H9 (cell line): ENCODE data around the gene NARF. TPM values are rescaled to one million over a fixed set of nuclear protein-coding genes. Genes with fewer than 3 reads are reported as not detected.
A peak's percentile ranks its signal among the peaks of the same experiment; 100 is the strongest.
"Not testable (repeated sequence)": the region's sequence is repeated elsewhere in the genome, so short reads cannot be mapped to it uniquely, and the experiment has no call there.

ENCODE experiments used
- DNase-seq: peaks from one replicate; pipeline ENCODE4 v3.0.0-alpha.2; 2017
- H2AFZ ChIP-seq: one replicate; pipeline ENCODE4 v1.6.1; 2013; ENCODE audit warnings: mild to moderate bottlenecking, low read length, control low read depth, moderate library complexity
- H2AK5ac ChIP-seq: 2 replicates; pipeline ENCODE4 v1.6.1; 2013; ENCODE audit warnings: low read length, control low read depth, mixed read lengths; ENCODE audit not compliant: insufficient read length
- H2BK120ac ChIP-seq: one replicate; pipeline ENCODE4 v1.6.1; 2013; ENCODE audit warnings: low read depth, mild to moderate bottlenecking, low read length, control low read depth, inconsistent platforms; ENCODE audit not compliant: poor library complexity, severe bottlenecking
- H2BK12ac ChIP-seq: 2 replicates; pipeline ENCODE4 v1.6.1; 2013; ENCODE audit warnings: low read length, control low read depth, mixed read lengths, low read depth; ENCODE audit not compliant: insufficient read length
- H2BK15ac ChIP-seq: 2 replicates; pipeline ENCODE4 v1.6.1; 2013; ENCODE audit warnings: low read depth, low read length, control low read depth
- H2BK20ac ChIP-seq: one replicate; pipeline ENCODE4 v1.6.1; 2013; ENCODE audit warnings: low read depth, mild to moderate bottlenecking, low read length, control low read depth, inconsistent platforms; ENCODE audit not compliant: poor library complexity, severe bottlenecking
- H2BK5ac ChIP-seq: 2 replicates; pipeline ENCODE4 v1.6.1; 2013; ENCODE audit warnings: low read length, control low read depth, mixed read lengths; ENCODE audit not compliant: insufficient read length
- H3K14ac ChIP-seq: 2 replicates; pipeline ENCODE4 v1.6.1; 2013; ENCODE audit warnings: low read length, control low read depth; ENCODE audit not compliant: insufficient read depth
- H3K18ac ChIP-seq: 2 replicates; pipeline ENCODE4 v1.6.1; 2013; ENCODE audit warnings: low read depth, mild to moderate bottlenecking, mixed read lengths, low read length, control low read depth; ENCODE audit not compliant: insufficient read length
- H3K23ac ChIP-seq: 2 replicates; pipeline ENCODE4 v1.6.1; 2013; ENCODE audit warnings: low read length, control low read depth, mixed read lengths, low read depth; ENCODE audit not compliant: insufficient read length
- H3K23me2 ChIP-seq: 2 replicates; pipeline ENCODE4 v1.6.1; 2013; ENCODE audit warnings: low read depth, mild to moderate bottlenecking, mixed read lengths, low read length, control low read depth; ENCODE audit not compliant: insufficient read length, poor library complexity, severe bottlenecking
- H3K27ac ChIP-seq: 2 replicates; pipeline ENCODE4 v1.5.1; 2013; ENCODE audit warnings: low read length, control low read depth, mixed read lengths, low read depth; ENCODE audit not compliant: insufficient read length
- H3K27me3 ChIP-seq: 2 replicates; pipeline ENCODE4 v1.6.1; 2013; ENCODE audit warnings: low read length, control low read depth, inconsistent platforms; ENCODE audit not compliant: insufficient read depth
- H3K4ac ChIP-seq: 2 replicates; pipeline ENCODE4 v1.6.1; 2013; ENCODE audit warnings: low read depth, mild to moderate bottlenecking, control low read depth, inconsistent platforms, low read length, moderate library complexity
- H3K4me1 ChIP-seq: 2 replicates; pipeline ENCODE4 v1.6.1; 2013; ENCODE audit warnings: low read length, control low read depth, inconsistent platforms; ENCODE audit not compliant: insufficient read depth
- H3K4me2 ChIP-seq: 2 replicates; pipeline ENCODE4 v1.6.1; 2013; ENCODE audit warnings: low read length, control low read depth, mixed read lengths; ENCODE audit not compliant: insufficient read length, insufficient read depth
- H3K56ac ChIP-seq: 2 replicates; pipeline ENCODE4 v1.6.1; 2013; ENCODE audit warnings: low read depth, mild to moderate bottlenecking, mixed read lengths, low read length, control low read depth; ENCODE audit not compliant: insufficient read length
- H3K79me1 ChIP-seq: 2 replicates; pipeline ENCODE4 v1.6.1; 2013; ENCODE audit warnings: low read depth, mild to moderate bottlenecking, moderate library complexity, low read length, control low read depth, inconsistent platforms; ENCODE audit not compliant: insufficient read depth, poor library complexity, severe bottlenecking
- H3K79me2 ChIP-seq: 2 replicates; pipeline ENCODE4 v1.6.1; 2013; ENCODE audit warnings: low read length, control low read depth, inconsistent platforms; ENCODE audit not compliant: insufficient read depth
- H3K9ac ChIP-seq: 2 replicates; pipeline ENCODE4 v1.6.1; 2013; ENCODE audit warnings: low read length, control low read depth, mixed read lengths; ENCODE audit not compliant: insufficient read length; ENCODE audit errors: extremely low read depth
- H3K9me3 ChIP-seq: one replicate; pipeline ENCODE4 v1.6.1; 2013; ENCODE audit warnings: low read depth, low read length, inconsistent platforms; ENCODE audit not compliant: control insufficient read depth
- H3T11ph ChIP-seq: one replicate; pipeline ENCODE4 v1.6.1; 2013; ENCODE audit warnings: mild to moderate bottlenecking, low read length, control low read depth, inconsistent platforms
- H4K20me1 ChIP-seq: one replicate; pipeline ENCODE4 v1.6.1; 2013; ENCODE audit not compliant: control insufficient read depth, insufficient read length, insufficient read depth
- H4K5ac ChIP-seq: 2 replicates; pipeline ENCODE4 v1.6.1; 2013; ENCODE audit warnings: low read depth, mild to moderate bottlenecking, mixed read lengths, low read length, control low read depth; ENCODE audit not compliant: insufficient read length
- H4K8ac ChIP-seq: replicated peaks from 2 replicates; pipeline ENCODE4 v1.6.1; 2013; ENCODE audit warnings: low read length, control low read depth, mixed read lengths, low read depth; ENCODE audit not compliant: insufficient read length
- H4K91ac ChIP-seq: 2 replicates; pipeline ENCODE4 v1.6.1; 2013; ENCODE audit warnings: low read depth, mild to moderate bottlenecking, moderate library complexity, mixed read lengths, low read length, control low read depth; ENCODE audit not compliant: insufficient read length
- H3K27ac Mint-ChIP-seq, 3 experiments: 2 replicates in 2 of 3; 3 replicates in 1 of 3; pipeline ENCODE4 v1.8.0; 2020 to 2021; ENCODE audit warnings: mixed read lengths in 3 of 3, mild to moderate bottlenecking in 1 of 3, moderate library complexity in 1 of 3
- H3K27me3 Mint-ChIP-seq: 2 replicates; pipeline ENCODE4 v1.8.0; 2021; ENCODE audit warnings: low read depth, mild to moderate bottlenecking, moderate library complexity, mixed read lengths
- H3K36me3 Mint-ChIP-seq, 3 experiments: 2 replicates in 2 of 3; 3 replicates in 1 of 3; pipeline ENCODE4 v1.8.0; 2020 to 2021; ENCODE audit warnings: low read depth in 3 of 3, mixed read lengths in 3 of 3; ENCODE audit not compliant: insufficient read depth in 1 of 3
- H3K4me1 Mint-ChIP-seq, 2 experiments: 2 replicates each; pipeline ENCODE4 v1.8.0; 2020; ENCODE audit warnings: mixed read lengths in 2 of 2
- H3K4me3 Mint-ChIP-seq, 2 experiments: 2 replicates in 1 of 2; 3 replicates in 1 of 2; pipeline ENCODE4 v1.8.0; 2020 to 2021; ENCODE audit warnings: mild to moderate bottlenecking in 2 of 2, mixed read lengths in 2 of 2, moderate library complexity in 1 of 2
- H3K9me3 Mint-ChIP-seq, 2 experiments: 2 replicates in 1 of 2; 3 replicates in 1 of 2; pipeline ENCODE4 v1.8.0; 2020; ENCODE audit warnings: mild to moderate bottlenecking in 2 of 2, mixed read lengths in 2 of 2, moderate library complexity in 1 of 2
- CTCF ChIP-seq: fragments of 200-600 bp; sonication (generic); conservative IDR thresholded peaks from 3 replicates; pipeline ENCODE4 v1.8.0; 2021; ENCODE audit warnings: antibody characterized with exemption, mild to moderate bottlenecking
- WGBS: extraction: QIAGEN DNeasy Blood & Tissue Kit; methylation state at CpG from one replicate; pipeline ENCODE4 v1.1.7; 2013; ENCODE audit warnings: missing lambda C conversion rate, low lambda C conversion rate, mixed read lengths; ENCODE audit not compliant: insufficient read length; ENCODE audit errors: extremely low coverage; 5-methylcytosine and 5-hydroxymethylcytosine counted together
- total RNA-seq: library from RNA; stranded (reverse); gene quantifications from 2 replicates; pipeline ENCODE4 v1.2.1, GENCODE V29; 2021

Gene NARF
- total RNA-seq, 1 experiment from 2014 or later: 124 TPM

DNA sequence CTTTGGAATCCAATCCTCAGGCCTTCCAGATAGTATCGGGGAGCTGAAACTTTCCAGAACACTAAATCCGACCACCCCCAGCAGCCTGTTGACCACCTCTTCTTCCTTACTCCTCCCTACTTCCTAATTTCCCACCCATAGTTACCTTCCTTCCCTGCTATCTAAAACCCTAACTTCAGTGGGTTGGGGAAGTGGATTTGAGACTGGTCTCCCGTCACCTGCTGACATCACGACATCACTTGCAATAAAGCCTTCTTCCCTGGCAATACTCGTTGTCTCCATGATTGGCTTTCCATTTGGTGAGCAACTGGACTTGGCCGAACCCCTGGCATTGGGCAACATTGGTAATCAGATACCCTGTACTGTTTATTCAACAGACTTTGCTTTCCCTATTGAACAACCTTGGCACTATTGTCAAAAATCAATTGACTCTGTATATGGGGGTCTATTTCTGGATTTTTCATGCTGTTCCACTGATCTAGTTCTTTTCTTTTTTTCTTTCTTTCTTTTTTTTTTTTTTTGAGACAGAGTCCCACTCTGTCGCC lies 49.2 kb downstream of the NARF start:
- Histone ChIP-seq H3K79me1 (no peaks in the 10 kb centered on the region), H3K23me2 (no peaks in the 10 kb centered on the region), H3K79me2 (no peaks in the 10 kb centered on the region), H2BK20ac (no peak overlapping the region), H3K9ac (no peak overlapping the region), H3K14ac (no peak overlapping the region), H3K4me1 (no peaks in the 10 kb centered on the region), H4K8ac (no peak overlapping the region), H3K9me3 (no peaks in the 10 kb centered on the region), H2AFZ (no peak overlapping the region), H3K4ac (no peak overlapping the region), H2BK15ac (no peak overlapping the region), H4K20me1 (no peaks in the 10 kb centered on the region), H3K23ac (no peak overlapping the region), H2AK5ac (no peak overlapping the region), H3K56ac (no peak overlapping the region), H3K4me2 (no peak overlapping the region), H2BK5ac (no peak overlapping the region), H4K91ac (no peak overlapping the region), H2BK120ac (no peak overlapping the region), H3K27me3 (no peaks in the 10 kb centered on the region), H3T11ph (no peak overlapping the region), H2BK12ac (no peak overlapping the region), H4K5ac (no peak overlapping the region), H3K27ac (no peak overlapping the region), H3K18ac (no peak overlapping the region)
- Mint-ChIP-seq H3K27me3 (no peaks in the 10 kb centered on the region; the same call in 1 of the 2 replicates), H3K27ac (peak overlapping the region in 2 of 3 experiments; percentile 3 to 53; a peak in 2 of 7 replicates), H3K9me3 (peaks cover 0 to 3% of the 10 kb centered on the region in 2 experiments; a peak in 1 of 5 replicates), H3K36me3 (no peaks in the 10 kb centered on the region), H3K4me3 (no peak overlapping the region), H3K4me1 (peaks cover 3 to 8% of the 10 kb centered on the region in 2 experiments; a peak in 3 of 4 replicates)
- no peak for DNase-seq
- WGBS: no CpG with 5 or more reads among the region's 7 CpGs
- no peak for TF ChIP-seq CTCF

GRCh38 chr17:82511642-82512041 lies 53.1 kb downstream of the NARF start:
- H3K27ac Mint-ChIP-seq, H2BK12ac ChIP-seq, H2BK120ac ChIP-seq, H4K20me1 ChIP-seq, H3K27ac ChIP-seq, H3K79me1 ChIP-seq, H3T11ph ChIP-seq, H3K23me2 ChIP-seq, H4K91ac ChIP-seq, H3K79me2 ChIP-seq, H3K4ac ChIP-seq, H3K18ac ChIP-seq, H3K36me3 Mint-ChIP-seq, H2BK20ac ChIP-seq, H3K4me2 ChIP-seq, H4K5ac ChIP-seq, H2AK5ac ChIP-seq, H3K4me1 ChIP-seq, H2BK5ac ChIP-seq, H3K9me3 ChIP-seq, DNase-seq, H3K9me3 Mint-ChIP-seq, H3K4me1 Mint-ChIP-seq, H2BK15ac ChIP-seq, H3K56ac ChIP-seq, H3K27me3 ChIP-seq, H3K9ac ChIP-seq, H4K8ac ChIP-seq, H2AFZ ChIP-seq, H3K27me3 Mint-ChIP-seq, H3K14ac ChIP-seq, H3K4me3 Mint-ChIP-seq, H3K23ac ChIP-seq: not testable (repeated sequence)
- WGBS: no CpG with 5 or more reads among the region's 5 CpGs
